B cell (primary cell): Measurements from ENCODE around the gene SMG7. TPM values are rescaled to one million over a fixed set of nuclear protein-coding genes. Genes with fewer than 3 reads are reported as not detected.

ENCODE experiments used
- ATAC-seq: fragments of 200-7000 bp; cut with Tn5 transposase; one replicate; pipeline ENCODE4 v1.10.0; 2021; ENCODE audit warnings: low read depth, mild to moderate bottlenecking, moderate number of reproducible peaks, moderate library complexity
- CTCF ChIA-PET: fragments of 350-600 bp; sonication (Branson Sonifier 250); formaldehyde crosslinking; loops from one replicate; lab custom pipeline; 2021; ENCODE audit warnings: antibody characterized with exemption, inconsistent platforms; lab: Charles Lee
- POLR2A ChIA-PET: fragments of 350-600 bp; sonication (Branson Sonifier 250); formaldehyde crosslinking; loops from one replicate; lab custom pipeline; 2021; ENCODE audit warnings: antibody characterized with exemption; lab: Charles Lee
- DNase-seq: peaks from one replicate; pipeline ENCODE4 v3.0.0; 2013
- H2AFZ ChIP-seq: 2 replicates; pipeline ENCODE4 v1.6.1; 2012; ENCODE audit warnings: mild to moderate bottlenecking, low read depth, low read length; ENCODE audit not compliant: insufficient read depth, poor library complexity, severe bottlenecking
- H3K27ac ChIP-seq, 2 donors: 1 replicate in 1 of 2; 2 replicates in 1 of 2; pipeline ENCODE4 v1.5.1; 2012 to 2013; ENCODE audit warnings: low read length in 2 of 2, mild to moderate bottlenecking in 2 of 2, moderate library complexity in 1 of 2
- H3K27me3 ChIP-seq, 4 experiments: fragments of 200-600 bp in 1 of 4; sonication (generic) in 1 of 4; replicated peaks in 1 of 4; 1 replicate in 2 of 4; 2 replicates in 2 of 4; pipeline versions ENCODE4 v1.6.1 to v1.7.0; 2013 to 2016; ENCODE audit warnings: low read length in 3 of 4, mild to moderate bottlenecking in 2 of 4, mixed read lengths in 1 of 4, moderate library complexity in 1 of 4; ENCODE audit not compliant: insufficient read depth in 4 of 4, control insufficient read depth in 3 of 4; ENCODE audit errors: control extremely low read depth in 1 of 4
- H3K36me3 ChIP-seq, 2 experiments: replicated peaks in 1 of 2; 1 replicate in 1 of 2; 2 replicates in 1 of 2; pipeline versions ENCODE4 v1.6.1 to v1.7.1; 2013; ENCODE audit warnings: low read length in 1 of 2; ENCODE audit not compliant: insufficient read depth in 2 of 2, control insufficient read depth in 1 of 2; ENCODE audit errors: control extremely low read depth in 1 of 2, extremely low read depth in 1 of 2
- H3K4me1 ChIP-seq, 2 donors: fragments of 200-600 bp in 1 of 2; sonication (generic) in 1 of 2; 1 replicate in 1 of 2; 2 replicates in 1 of 2; pipeline versions ENCODE4 v1.5.1 to v1.6.1; 2013 to 2017; ENCODE audit warnings: low read length in 2 of 2; ENCODE audit not compliant: control insufficient read depth in 2 of 2, insufficient read depth in 2 of 2
- H3K4me2 ChIP-seq: replicated peaks from 2 replicates; pipeline ENCODE3; 2012; ENCODE audit warnings: mild to moderate bottlenecking, low read depth, low read length; ENCODE audit not compliant: poor library complexity, severe bottlenecking
- H3K4me3 ChIP-seq, 5 experiments: fragments of 200-600 bp in 1 of 5; sonication (generic) in 1 of 5; 1 replicate in 3 of 5; 2 replicates in 2 of 5; pipeline versions ENCODE4 v1.5.1 to v1.7.0; 2011 to 2016; ENCODE audit warnings: low read length in 4 of 5, mild to moderate bottlenecking in 4 of 5, low read depth in 2 of 5, control low read depth in 1 of 5, moderate library complexity in 1 of 5; ENCODE audit not compliant: insufficient read depth in 1 of 5; ENCODE audit errors: control extremely low read depth in 1 of 5, extremely low read depth in 1 of 5
- H3K79me2 ChIP-seq: fragments of 200-600 bp; sonication (generic); one replicate; pipeline ENCODE4 v1.6.0; 2016; ENCODE audit warnings: low read length; ENCODE audit not compliant: control insufficient read depth, insufficient read depth
- H3K9ac ChIP-seq: fragments of 200-600 bp; sonication (generic); 2 replicates; pipeline ENCODE4 v1.6.1; 2017; ENCODE audit warnings: mild to moderate bottlenecking, low read length, moderate library complexity
- H3K9me3 ChIP-seq, 3 donors: one replicate each; pipeline versions ENCODE4 v1.6.1 to v1.7.1; 2013; ENCODE audit warnings: low read length in 2 of 3; ENCODE audit not compliant: control insufficient read depth in 2 of 3, insufficient read depth in 1 of 3; ENCODE audit errors: control extremely low read depth in 1 of 3
- H4K20me1 ChIP-seq: 2 replicates; pipeline ENCODE4 v1.6.0; 2012; ENCODE audit warnings: mild to moderate bottlenecking, low read length; ENCODE audit not compliant: insufficient read depth, control insufficient read depth, poor library complexity, severe bottlenecking
- H3K27ac Mint-ChIP-seq: one replicate; pipeline ENCODE4 v1.8.0; 2021; ENCODE audit warnings: mixed read lengths
- H3K27me3 Mint-ChIP-seq: one replicate; pipeline ENCODE4 v1.8.0; 2021; ENCODE audit warnings: mixed read lengths
- H3K4me1 Mint-ChIP-seq: one replicate; pipeline ENCODE4 v1.8.0; 2021; ENCODE audit warnings: mixed read lengths
- H3K4me3 Mint-ChIP-seq: one replicate; pipeline ENCODE4 v1.8.0; 2021; ENCODE audit warnings: mixed read lengths
- H3K9me3 Mint-ChIP-seq: one replicate; pipeline ENCODE4 v1.8.0; 2022; ENCODE audit warnings: mixed read lengths; ENCODE audit not compliant: insufficient read depth
- CTCF ChIP-seq: fragments of 200-600 bp; IDR thresholded peaks from one replicate; pipeline ENCODE4 v1.8.0; 2022; ENCODE audit warnings: antibody characterized with exemption, mild to moderate bottlenecking
- EZH2 ChIP-seq: IDR thresholded peaks from 2 replicates; pipeline ENCODE4 v1.6.1; 2012; ENCODE audit warnings: borderline replicate concordance, low read depth, mild to moderate bottlenecking, moderate library complexity, low read length; ENCODE audit not compliant: insufficient read depth, poor library complexity, severe bottlenecking
- WGBS: methylation state at CpG from one replicate; pipeline ENCODE4 v1.1.5; 2013; ENCODE audit warnings: missing lambda C conversion rate; ENCODE audit not compliant: insufficient coverage; 5-methylcytosine and 5-hydroxymethylcytosine counted together
- intact Hi-C: fragments of 100-400 bp; cut with micrococcal nuclease; formaldehyde crosslinking; loops from one replicate; pipeline ENCODE4 v1.10.0; 2022
- polyA plus RNA-seq: library from polyadenylated mRNA; depleted of rRNA; stranded (reverse); fragments of >200 nt; gene quantifications from 2 replicates; pipeline ENCODE4 v1.2.3, GENCODE V29; 2012
- total RNA-seq, 2 donors: library from RNA; stranded (reverse); fragments of 120-200 nt in 1 of 2; gene quantifications; 1 replicate in 1 of 2; 2 replicates in 1 of 2; pipeline versions ENCODE4 v1.2.3 to v1.2.4, GENCODE V29; 2013 to 2022

The SMG7 gene
- total and polyA plus RNA-seq, 2 donors (not counting 1 experiment from before 2014, with no cell fraction given), result 20.8 to 73.3 TPM

- peaks cover 0 to 7% (median 1%) of the 10 kb centered on the region in 4 experiments for H3K27me3 ChIP-seq
- H3K4me3 ChIP-seq, result no peak overlapping the region
- no peak overlapping the region for H3K4me2 ChIP-seq
- H3K9me3 ChIP-seq, result no peaks in the 10 kb centered on the region
- H3K9me3 Mint-ChIP-seq, result no peaks in the 10 kb centered on the region
- no peaks in the 10 kb centered on the region for H3K79me2 ChIP-seq
- no peaks in the 10 kb centered on the region for H4K20me1 ChIP-seq
- H3K4me1 Mint-ChIP-seq, result no peaks in the 10 kb centered on the region
- TF ChIP-seq CTCF, result no peak
- no peak for TF ChIP-seq EZH2
- ChIA-PET CTCF (no interaction called here), POLR2A (no interaction called here)
- H3K27ac Mint-ChIP-seq, result no peak overlapping the region
- H3K27me3 Mint-ChIP-seq, result peaks cover 6% of the 10 kb centered on the region
- no peaks in the 10 kb centered on the region for H3K36me3 ChIP-seq
- intact Hi-C loops, result no loop called here
- no peaks in the 10 kb centered on the region for H3K4me1 ChIP-seq
- H3K9ac ChIP-seq, result no peak overlapping the region
- H3K27ac ChIP-seq, result no peak overlapping the region
- H3K4me3 Mint-ChIP-seq, result no peak overlapping the region
- DNase-seq, result no peak
- no peak for ATAC-seq
- WGBS, result 86% methylated on average over 9 of the region's 13 CpGs
- no peak overlapping the region for H2AFZ ChIP-seq
Observed at GRCh38 chr1:183449223-183449770, 23.0 kb upstream of the SMG7 start.

- ChIA-PET CTCF (no interaction called here), POLR2A (no interaction called here)
- peaks cover 13% of the 10 kb centered on the region for H3K27me3 Mint-ChIP-seq
- Histone ChIP-seq H3K27ac (no peak overlapping the region), H3K27me3 (peaks cover 0 to 9% (median 5%) of the 10 kb centered on the region in 4 experiments), H3K4me1 (no peaks in the 10 kb centered on the region), H3K4me2 (no peak overlapping the region), H3K79me2 (no peaks in the 10 kb centered on the region), H3K36me3 (no peaks in the 10 kb centered on the region), H4K20me1 (no peaks in the 10 kb centered on the region), H2AFZ (no peak overlapping the region), H3K4me3 (no peak overlapping the region), H3K9ac (no peak overlapping the region), H3K9me3 (no peaks in the 10 kb centered on the region)
- DNase-seq (no peak), ATAC-seq (no peak)
- intact Hi-C loops, result loop anchor here (10.0 kb wide), 1 partner anchor 55 kb away; no protein-coding TSS in a partner anchor
- no peak overlapping the region for H3K4me3 Mint-ChIP-seq
- H3K4me1 Mint-ChIP-seq, result no peaks in the 10 kb centered on the region
- no CpG with 5 or more reads among the region's 2 CpGs for WGBS
- TF ChIP-seq EZH2 (no peak), CTCF (no peak)
- no peaks in the 10 kb centered on the region for H3K9me3 Mint-ChIP-seq
- H3K27ac Mint-ChIP-seq, result no peak overlapping the region
Observed at GRCh38 chr1:183450093-183450492, 22.2 kb upstream of the SMG7 start.
